Activated CD4-positive, alpha-beta T cell treated with anti-CD3 and anti-CD28 coated beads for 4 hours (primary cell): Measurements from ENCODE around the gene DGKD.
"Not testable (repeated sequence)": the region's sequence is repeated elsewhere in the genome, so short reads cannot be mapped to it uniquely, and the experiment has no call there.

Experiments
- DNase-seq, 2 donors: peaks; one replicate each; pipeline ENCODE4 v3.0.0-alpha.2; 2020

The DGKD gene, protein sequence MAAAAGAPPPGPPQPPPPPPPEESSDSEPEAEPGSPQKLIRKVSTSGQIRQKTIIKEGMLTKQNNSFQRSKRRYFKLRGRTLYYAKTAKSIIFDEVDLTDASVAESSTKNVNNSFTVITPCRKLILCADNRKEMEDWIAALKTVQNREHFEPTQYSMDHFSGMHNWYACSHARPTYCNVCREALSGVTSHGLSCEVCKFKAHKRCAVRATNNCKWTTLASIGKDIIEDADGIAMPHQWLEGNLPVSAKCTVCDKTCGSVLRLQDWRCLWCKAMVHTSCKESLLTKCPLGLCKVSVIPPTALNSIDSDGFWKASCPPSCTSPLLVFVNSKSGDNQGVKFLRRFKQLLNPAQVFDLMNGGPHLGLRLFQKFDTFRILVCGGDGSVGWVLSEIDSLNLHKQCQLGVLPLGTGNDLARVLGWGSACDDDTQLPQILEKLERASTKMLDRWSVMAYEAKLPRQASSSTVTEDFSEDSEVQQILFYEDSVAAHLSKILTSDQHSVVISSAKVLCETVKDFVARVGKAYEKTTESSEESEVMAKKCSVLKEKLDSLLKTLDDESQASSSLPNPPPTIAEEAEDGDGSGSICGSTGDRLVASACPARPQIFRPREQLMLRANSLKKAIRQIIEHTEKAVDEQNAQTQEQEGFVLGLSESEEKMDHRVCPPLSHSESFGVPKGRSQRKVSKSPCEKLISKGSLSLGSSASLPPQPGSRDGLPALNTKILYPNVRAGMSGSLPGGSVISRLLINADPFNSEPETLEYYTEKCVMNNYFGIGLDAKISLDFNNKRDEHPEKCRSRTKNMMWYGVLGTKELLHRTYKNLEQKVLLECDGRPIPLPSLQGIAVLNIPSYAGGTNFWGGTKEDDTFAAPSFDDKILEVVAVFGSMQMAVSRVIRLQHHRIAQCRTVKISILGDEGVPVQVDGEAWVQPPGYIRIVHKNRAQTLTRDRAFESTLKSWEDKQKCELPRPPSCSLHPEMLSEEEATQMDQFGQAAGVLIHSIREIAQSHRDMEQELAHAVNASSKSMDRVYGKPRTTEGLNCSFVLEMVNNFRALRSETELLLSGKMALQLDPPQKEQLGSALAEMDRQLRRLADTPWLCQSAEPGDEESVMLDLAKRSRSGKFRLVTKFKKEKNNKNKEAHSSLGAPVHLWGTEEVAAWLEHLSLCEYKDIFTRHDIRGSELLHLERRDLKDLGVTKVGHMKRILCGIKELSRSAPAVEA

GRCh38 chr2:233353769-233354499, at the start of gene DGKD:
Gene DGKD, plus strand, starts transcription at chr2:233354494. Its CDS starts 25 bp downstream, at chr2:233354519.
- DNase-seq = peak; percentile 73 to 74

DNA sequence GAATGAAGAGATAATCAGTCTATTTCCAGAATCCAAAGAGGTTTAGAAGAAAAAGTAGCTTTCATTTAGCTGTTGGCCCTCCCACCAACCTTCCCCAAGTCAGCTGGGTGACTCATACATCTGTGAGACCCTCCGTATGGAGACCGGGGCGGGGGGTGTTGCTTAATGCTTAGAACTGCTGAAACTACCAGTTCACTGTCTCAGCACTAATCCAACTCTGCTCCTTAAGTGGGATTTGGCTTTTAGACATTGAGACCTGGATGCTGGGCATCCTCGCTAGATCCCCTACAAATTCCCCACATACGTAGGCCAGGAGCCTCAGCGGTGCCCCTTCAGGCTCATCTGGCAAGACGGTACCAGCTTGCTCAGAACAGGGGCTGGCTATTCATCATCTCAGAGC, 46.7 kb upstream of the DGKD start, which contains the start of gene SAG:
Gene SAG, plus strand, starts transcription at position 252 of the 400 bp plus-strand sequence. CDS start 1,374 bp downstream, outside the sequence.
- DNase-seq = no peak

GRCh38 chr2:233311241-233311926, 42.9 kb upstream of the DGKD start:
- DNase-seq = no peak

GRCh38 chr2:233312874-233313273, 41.4 kb upstream of the DGKD start:
- no peak for DNase-seq

- DNase-seq = no peak
Measured at GRCh38 chr2:233314180-233314925, 39.9 kb upstream of the DGKD start.

DNA sequence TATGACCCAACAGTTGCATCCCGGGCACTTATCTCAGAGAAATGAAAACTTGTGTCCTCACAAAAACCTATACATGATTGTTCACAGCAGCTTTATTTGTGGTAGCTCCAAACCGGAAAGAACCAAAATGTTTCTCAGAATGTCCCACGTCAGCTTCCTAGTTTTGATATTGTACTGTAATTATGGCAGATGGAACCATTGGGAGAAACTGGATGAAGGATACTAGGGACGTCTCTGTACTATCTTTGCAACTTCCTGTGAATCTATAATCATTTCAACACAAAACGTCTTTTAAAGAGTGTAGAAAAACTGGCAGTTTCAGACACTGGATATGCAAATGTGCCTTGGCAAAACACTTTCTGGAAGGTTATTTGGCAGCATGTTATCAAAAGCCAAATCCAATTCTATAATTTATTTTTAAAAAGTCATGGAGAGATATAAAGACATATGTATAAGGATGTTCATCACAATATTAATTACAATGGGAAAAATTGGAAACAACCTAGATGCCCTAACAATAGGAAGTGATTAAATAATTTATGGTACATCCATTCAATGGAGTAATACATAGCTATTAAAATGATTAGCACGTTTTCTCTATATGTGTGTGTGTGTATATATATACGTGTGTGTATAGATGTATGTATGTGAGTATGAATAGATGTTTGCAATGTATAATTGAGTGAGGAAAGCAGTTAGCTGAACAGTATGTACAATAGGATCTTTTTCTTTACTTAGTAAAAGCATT, 36.9 kb upstream of the DGKD start:
- no peak for DNase-seq

DNA sequence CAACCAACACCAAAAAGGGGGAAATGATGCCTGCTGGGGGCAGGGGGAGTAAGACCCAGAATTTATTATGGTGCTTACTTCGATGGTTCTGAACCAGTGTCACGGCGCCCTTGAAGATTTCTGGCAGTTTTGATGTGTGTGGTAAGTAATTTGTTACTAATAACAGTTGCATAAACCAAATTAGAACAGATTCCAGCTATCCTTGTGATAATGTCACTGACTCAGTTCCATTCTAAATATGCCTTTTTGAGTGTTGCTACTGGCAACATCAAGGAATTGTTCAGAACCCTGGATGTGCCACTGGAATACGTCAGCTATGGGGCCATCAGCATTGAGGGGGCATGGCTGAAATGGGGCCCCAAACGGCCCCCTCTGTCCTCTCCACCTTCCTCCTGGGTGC, 35.0 kb upstream of the DGKD start:
- no peak for DNase-seq

DNA sequence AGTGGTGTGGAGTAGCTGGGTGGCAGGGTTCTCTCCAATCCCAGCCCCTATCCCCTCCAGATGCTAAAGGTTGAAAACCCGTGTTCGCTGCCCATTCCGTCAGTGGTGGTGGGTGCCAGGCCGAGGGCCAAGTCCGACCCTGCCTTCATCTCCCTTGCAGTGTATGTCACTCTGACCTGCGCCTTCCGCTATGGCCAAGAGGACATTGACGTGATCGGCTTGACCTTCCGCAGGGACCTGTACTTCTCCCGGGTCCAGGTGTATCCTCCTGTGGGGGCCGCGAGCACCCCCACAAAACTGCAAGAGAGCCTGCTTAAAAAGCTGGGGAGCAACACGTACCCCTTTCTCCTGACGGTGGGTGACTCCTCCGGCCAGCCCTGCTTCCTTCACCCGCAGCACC, 33.8 kb upstream of the DGKD start:
- DNase-seq = no peak

DNA sequence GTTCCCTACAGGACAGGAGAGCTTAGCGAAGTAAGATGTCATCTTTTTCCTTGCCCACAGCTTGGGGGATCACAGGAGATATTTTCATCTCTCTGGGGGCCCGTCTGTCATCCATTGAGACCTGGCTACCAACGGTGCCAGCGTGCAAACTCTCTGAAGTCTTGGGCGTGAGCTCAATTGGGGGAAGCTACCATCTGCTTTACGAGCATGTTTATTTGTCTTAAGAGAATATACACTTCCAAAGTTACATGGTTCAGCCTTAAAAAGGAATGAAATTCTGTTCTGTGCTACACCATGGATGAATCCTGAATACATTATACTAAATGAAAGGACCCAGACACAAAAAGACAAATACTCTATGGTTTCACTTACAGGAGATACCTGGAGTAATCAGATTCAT, 33.1 kb upstream of the DGKD start:
- no peak for DNase-seq

GRCh38 chr2:233323851-233324250, 30.4 kb upstream of the DGKD start:
- no peak for DNase-seq

DNA sequence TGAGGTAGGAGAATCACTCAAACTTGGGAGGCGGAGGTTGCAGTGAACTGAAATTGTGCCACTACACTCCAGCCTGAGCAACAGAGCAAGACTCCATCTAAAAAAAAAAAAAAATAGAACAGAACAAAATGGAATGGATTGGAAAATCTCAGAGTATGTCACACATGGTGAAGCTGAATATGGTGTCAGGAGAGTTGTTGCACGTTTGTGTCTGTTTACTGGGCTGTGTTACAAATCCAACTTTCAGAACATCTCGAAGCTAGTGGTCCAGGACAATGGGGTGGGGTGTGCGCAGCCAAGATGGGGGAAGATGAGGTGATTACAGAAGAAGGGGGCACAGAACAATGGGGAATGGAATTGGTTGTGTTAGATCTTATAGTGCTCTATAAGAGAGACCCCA, 29.0 kb upstream of the DGKD start:
- DNase-seq = no peak

DNA sequence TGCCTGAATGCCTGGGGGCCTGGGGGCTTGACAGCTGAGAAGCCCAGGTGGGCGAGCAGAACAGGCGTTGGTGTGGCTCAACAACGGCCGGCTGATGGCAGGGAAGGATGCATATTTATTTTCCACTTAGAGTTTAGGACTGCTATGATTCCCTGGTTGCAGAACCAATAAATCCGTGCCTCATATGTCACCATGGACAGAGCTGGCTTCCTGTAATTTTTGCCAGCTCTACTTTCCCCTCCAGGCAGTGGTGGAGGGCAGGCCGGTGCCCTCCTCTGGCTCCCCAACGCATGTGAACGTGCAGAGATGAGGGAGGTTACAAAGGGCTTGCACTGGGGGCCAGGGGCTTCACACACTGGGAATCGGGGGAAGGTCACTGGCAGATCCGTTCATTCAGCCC, 28.5 kb upstream of the DGKD start:
- DNase-seq = no peak

DNA sequence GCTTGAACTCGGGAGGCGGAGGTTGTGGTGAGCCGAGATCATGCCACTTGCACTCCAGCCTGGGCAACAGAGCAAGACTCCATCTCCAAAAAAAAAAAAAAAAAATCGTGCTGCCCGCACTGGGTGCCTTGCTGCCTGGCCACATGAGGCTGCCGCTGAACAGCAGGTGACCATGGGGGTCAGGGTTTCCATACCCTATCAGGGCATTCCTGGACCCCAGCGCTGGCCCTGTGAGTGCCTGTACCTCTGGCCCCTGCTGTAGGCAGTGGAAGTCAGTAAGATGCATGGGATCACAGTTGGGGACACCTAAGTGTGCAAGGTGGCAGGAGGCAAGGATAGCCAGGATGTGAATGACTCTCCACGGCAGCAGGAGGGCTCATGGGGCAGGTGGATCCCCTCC, 27.8 kb upstream of the DGKD start:
- no peak for DNase-seq

DNA sequence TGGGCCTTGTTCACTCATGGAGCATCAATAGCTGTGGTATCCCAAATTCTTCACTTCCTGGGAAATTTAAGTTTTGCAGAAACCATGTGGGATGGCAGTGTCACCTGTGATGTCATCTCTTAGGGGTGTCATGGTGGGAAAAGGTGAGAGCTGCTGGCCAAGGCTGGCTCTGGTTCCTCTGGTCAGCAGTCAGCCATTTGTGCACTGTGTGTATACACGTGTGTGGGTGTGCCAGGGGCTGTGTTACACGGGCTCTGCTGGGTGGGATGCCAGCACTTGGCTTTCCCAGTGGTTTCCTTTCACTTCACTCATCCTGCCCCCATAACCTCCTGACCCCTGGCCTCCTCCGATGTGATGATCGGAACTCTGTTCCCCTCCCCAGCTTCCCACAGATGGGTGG, 25.4 kb upstream of the DGKD start:
- no peak for DNase-seq

DNA sequence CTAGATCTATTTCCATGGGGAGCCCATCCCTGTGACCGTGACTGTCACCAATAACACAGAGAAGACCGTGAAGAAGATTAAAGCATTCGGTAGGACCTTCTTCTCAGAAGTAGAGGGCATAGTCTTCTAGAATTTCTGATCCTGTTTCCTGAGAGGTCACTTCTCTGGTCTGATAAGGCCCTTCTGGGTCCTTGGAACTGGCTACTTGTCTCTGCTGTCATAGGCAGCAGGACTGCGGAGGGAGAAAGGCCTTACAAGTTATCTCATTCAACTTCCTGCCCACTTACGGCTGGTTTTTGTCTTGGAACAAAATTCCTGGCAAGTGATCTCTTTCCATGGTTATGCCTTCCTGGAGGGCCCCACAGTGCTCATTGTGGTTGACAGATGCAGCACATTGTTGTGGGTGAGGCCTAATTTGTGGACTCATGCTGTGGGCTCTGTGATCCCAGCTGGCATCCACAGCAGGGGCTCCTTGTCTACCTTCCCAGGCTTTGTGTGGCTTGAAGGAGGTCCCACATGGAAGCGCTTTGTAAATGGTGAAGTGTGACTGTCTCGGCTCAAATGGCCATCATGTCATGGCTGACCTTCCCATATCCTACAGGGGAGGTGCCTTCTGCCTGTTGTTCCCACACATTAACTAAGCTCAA, 24.7 kb upstream of the DGKD start:
- DNase-seq = no peak

GRCh38 chr2:233331536-233331935, 22.8 kb upstream of the DGKD start:
- DNase-seq = peak; percentile 69 to 70

GRCh38 chr2:233332125-233332524, 22.2 kb upstream of the DGKD start:
- no peak for DNase-seq

DNA sequence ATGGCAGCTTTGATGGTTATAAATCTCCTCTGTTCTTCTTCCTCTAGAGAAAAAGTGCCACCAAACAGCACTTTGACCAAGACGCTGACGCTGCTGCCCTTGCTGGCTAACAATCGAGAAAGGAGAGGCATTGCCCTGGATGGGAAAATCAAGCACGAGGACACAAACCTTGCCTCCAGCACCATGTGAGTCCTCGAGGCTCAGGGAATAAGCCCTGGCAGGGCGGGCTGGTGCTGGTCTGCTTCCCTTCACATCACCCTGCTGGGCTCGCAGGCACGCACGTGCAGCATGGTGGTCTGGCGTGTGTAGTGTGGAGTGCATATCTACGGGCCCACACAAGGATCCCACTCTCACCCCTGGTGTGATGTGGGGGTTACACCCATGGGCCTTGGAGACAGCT, 19.4 kb upstream of the DGKD start:
- no peak for DNase-seq

DNA sequence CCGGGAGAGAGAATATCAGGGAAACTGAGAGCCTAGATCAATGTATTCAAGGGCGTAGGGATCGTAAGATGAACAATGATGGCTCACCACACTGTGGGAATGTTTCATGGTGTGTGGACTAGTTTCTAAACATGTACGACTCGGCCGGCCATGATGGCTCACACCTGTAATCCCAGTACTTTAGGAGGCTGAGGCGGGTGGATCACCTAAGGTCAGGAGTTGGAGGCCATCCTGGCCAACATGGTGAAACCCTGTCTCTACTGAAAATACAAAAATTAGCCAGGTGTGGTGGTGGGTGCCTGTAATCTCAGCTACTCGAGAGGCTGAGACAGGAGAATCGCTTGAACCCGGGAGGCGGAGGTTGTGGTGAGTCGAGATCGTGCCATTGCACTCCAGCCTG, 18.2 kb upstream of the DGKD start:
- not testable (repeated sequence) for DNase-seq

DNA sequence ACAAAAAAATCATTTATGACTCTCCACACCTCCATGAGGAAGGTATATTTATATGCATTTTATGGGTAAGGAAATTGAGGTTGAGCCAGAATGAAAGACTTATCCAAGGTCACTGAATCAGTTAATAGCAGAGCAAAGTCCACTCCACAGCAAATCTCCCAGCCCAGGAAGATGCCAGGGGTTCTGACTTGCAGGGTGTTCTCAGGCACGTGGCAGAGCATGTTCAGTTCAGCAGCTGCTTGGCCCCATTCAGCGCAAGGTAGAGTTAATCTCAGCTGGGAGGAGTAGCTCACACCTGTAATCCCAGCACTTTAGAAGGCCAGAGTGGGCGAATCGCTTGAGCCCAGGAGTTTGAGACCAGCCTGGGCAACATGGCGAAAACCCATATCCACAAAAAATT, 17.8 kb upstream of the DGKD start:
- DNase-seq = no peak
